HL-60 (cell line): ENCODE results near the gene THSD7A.

Experiments
- CTCF ChIP-seq: IDR thresholded peaks from one replicate; pipeline ENCODE4 v1.5.1; 2011; ENCODE audit warnings: low read length, control low read depth, inconsistent platforms; ENCODE audit not compliant: insufficient read depth
- GABPA ChIP-seq: IDR thresholded peaks from 2 replicates; pipeline ENCODE4 v1.6.1; 2012; ENCODE audit warnings: low read depth
- POLR2AphosphoS5 ChIP-seq: IDR thresholded peaks from 2 replicates; pipeline ENCODE4 v1.6.1; 2012; ENCODE audit warnings: low read depth
- REST ChIP-seq: IDR thresholded peaks from 2 replicates; pipeline ENCODE4 v1.6.1; 2012; ENCODE audit warnings: low read depth; ENCODE audit not compliant: insufficient replicate concordance

DNA sequence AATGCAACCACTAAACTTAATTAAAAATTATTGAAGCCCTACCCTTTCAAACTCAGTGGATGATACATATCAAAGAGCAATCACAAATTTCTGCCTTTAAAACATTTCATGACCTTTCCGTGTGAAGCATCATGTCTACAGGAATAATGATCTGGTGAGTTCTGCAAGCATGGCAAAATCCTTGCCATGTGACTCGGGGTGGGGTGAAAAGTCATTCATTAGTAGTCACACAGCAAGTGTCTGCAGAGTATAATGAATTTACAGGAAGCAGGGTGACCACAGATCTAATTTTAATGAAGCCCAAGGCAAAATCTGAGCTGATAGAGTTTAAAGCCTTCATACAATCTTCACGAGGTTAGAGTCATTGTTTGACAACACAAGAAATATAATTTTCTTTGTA, 351.9 kb downstream of the THSD7A start:
- TF ChIP-seq CTCF (no peak), POLR2AphosphoS5 (no peak), GABPA (no peak), REST (no peak)
